ENCODE results near the gene HNRNPA2B1.

The HNRNPA2B1 gene

DNA sequence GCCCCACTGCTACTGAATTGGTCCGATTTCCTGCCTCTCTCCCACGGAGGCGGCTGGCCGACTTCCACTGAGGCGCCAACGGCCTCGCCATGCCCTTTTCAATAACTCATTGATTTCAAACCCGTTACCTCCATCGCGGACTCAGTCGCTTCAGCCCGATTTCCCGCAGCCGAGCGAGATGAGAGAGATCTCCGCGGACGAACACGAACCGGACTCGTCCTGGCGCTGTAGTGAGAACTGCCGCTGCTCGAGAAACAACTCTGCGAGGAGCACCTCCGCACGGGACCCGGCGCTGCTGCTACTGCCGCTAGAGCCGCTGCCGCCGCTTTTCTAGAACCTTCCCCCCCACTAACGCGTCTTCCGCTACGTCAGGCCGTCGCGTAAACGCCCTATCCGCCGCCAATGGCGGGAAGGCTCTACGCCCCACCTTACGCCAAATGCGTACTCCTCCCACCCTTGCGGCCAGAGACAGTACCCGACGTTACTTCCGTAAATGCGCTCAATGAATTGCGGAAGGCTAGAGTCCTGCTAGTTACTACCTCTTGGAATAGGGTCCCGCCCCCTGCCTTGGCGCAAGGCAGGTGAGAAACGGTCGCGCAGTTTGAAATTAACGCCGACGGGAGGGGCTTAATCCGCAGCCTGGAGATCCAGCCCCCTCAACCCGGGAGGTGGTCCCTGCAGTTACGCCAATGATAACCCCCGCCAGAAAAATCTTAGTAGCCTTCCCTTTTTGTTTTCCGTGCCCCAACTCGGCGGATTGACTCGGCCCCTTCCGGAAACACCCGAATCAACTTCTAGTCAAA lies at the start of gene HNRNPA2B1:
Gene HNRNPA2B1, minus strand, starts transcription at position 303 of the 803 bp plus-strand sequence. Its CDS starts 169 bp downstream, at position 134.
- Histone ChIP-seq H2AFZ (ENCODE audit: low read depth, low read length) (peak within 1 kb of the TSS; percentile 70), H3K36me3 (ENCODE audit: insufficient read depth, low read length) (peaks cover 48% of the 10 kb centered on the region), H3K9me3 (ENCODE audit: low read length) (no peaks in the 10 kb centered on the region), H3K27me3 (ENCODE audit: insufficient read depth, low read length) (no peaks in the 10 kb centered on the region), H3K4me1 (ENCODE audit: insufficient read depth, low read length) (peaks cover 41% of the 10 kb centered on the region), H3K4me3 (ENCODE audit: low read length) (peak within 1 kb of the TSS; percentile 90)

DNA sequence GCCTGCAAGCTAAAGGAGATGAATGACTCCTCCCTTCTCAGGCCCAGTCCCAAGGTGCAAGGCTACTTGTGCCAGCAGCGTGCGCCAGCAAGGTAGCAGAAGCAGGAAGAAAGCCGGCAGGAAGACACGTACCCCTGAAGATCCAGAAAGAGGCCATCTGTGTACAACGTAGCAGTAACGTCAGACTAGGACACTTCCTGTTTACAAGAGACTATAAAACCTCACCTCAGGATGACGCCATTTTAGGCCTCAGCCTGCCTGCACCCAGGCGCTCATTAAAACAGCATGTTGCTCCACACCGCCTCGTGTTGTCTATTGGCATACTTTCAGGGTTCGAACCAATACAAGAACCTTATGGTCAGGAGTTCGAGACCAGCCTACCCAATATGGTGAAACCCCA lies 49.7 kb upstream of the HNRNPA2B1 start:
- Histone ChIP-seq H3K9me3 (ENCODE audit: low read length) (no peaks in the 10 kb centered on the region), H2AFZ (ENCODE audit: low read depth, low read length) (no peak overlapping the region), H3K36me3 (ENCODE audit: insufficient read depth, low read length) (no peaks in the 10 kb centered on the region), H3K4me1 (ENCODE audit: insufficient read depth, low read length) (no peaks in the 10 kb centered on the region), H3K4me3 (ENCODE audit: low read length) (no peak overlapping the region), H3K27me3 (ENCODE audit: insufficient read depth, low read length) (no peaks in the 10 kb centered on the region)

DNA sequence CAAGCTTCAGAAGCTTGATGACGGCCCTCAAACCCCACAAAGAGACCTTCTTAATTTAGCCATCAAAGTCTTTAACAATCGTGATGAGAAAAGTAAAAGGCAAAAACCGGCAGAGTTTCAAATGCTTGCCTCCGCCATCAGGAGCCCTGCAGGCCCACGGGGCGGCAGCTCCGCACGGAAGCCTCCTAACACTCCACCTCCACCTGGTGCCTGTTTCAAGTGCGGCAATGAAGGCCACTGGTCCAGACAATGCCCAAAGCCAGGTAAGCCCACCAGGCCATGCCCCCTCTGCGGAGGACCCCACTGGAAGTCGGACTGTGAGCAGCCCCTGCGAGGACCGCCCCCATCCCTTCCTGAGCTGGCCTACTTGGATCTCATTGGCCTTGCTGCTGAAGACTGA lies 44.6 kb upstream of the HNRNPA2B1 start:
- no peak overlapping the region for H3K4me3 ChIP-seq (ENCODE audit: low read length)
- H3K9me3 ChIP-seq (ENCODE audit: low read length) = no peaks in the 10 kb centered on the region
- no peaks in the 10 kb centered on the region for H3K4me1 ChIP-seq (ENCODE audit: insufficient read depth, low read length)
- H3K27me3 ChIP-seq (ENCODE audit: insufficient read depth, low read length) = no peaks in the 10 kb centered on the region
- no peaks in the 10 kb centered on the region for H3K36me3 ChIP-seq (ENCODE audit: insufficient read depth, low read length)
- no peak overlapping the region for H2AFZ ChIP-seq (ENCODE audit: low read depth, low read length)

DNA sequence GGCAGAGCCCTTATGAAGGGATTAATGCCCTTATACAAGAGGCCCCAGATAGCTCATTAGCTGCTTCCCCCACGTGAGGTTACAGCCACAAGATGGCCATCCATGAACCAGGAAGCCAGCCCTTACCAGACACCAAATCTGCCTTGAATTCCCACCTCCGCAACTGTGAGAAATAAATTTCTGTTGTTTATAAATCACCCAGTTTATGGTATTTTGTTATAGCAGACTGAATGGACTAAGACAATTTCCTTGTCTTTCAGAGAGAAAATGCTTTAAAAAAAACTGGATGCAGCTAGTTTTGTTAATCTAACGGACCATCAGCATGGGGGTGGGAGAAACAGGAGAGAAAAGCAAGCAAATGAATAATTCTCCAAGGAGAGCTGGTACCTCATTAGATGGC lies 37.5 kb upstream of the HNRNPA2B1 start:
- H3K36me3 ChIP-seq (ENCODE audit: insufficient read depth, low read length) = no peaks in the 10 kb centered on the region
- H3K4me3 ChIP-seq (ENCODE audit: low read length) = no peak overlapping the region
- peaks cover 8% of the 10 kb centered on the region for H3K27me3 ChIP-seq (ENCODE audit: insufficient read depth, low read length)
- H2AFZ ChIP-seq (ENCODE audit: low read depth, low read length) = no peak overlapping the region
- H3K4me1 ChIP-seq (ENCODE audit: insufficient read depth, low read length) = no peaks in the 10 kb centered on the region
- H3K9me3 ChIP-seq (ENCODE audit: low read length) = no peaks in the 10 kb centered on the region

DNA sequence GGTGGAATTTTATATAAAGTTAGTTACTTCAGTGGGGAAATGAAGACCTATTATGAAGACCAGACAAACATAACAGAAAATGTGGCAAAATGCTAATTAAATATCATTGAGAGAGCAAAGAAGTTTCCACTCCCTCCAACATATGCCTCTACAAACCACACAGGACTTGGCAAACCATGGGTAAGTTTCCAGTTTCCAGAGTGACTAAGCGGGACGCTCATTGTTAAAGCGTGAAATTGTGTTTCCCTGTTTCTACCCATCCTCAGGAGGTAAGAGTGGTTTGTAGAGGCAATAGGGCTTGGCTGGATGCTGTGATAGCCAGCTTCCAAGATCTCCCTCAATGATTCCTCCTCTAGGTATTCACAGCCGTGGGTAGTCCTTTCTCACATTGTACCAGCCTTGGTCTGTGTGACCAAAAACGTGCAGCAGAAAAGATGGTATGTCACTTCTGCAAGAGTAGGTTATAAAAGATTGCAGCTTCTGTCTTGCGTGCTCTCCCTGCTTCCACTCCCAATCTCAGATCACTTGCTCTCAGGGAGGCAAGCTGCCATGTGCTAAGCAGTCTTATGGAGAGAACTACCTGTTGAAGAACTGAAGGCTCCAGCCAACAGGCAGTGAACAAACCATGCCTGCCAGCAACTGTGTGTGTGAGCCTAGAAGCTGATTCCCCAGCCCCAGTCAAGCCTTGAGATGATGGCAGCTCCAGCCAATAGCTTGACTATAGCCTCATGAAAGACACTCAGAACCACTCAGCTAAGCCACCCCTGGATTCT lies 36.7 kb upstream of the HNRNPA2B1 start:
- no peaks in the 10 kb centered on the region for H3K36me3 ChIP-seq (ENCODE audit: insufficient read depth, low read length)
- no peak overlapping the region for H3K4me3 ChIP-seq (ENCODE audit: low read length)
- no peak overlapping the region for H2AFZ ChIP-seq (ENCODE audit: low read depth, low read length)
- peaks cover 8% of the 10 kb centered on the region for H3K27me3 ChIP-seq (ENCODE audit: insufficient read depth, low read length)
- H3K9me3 ChIP-seq (ENCODE audit: low read length) = no peaks in the 10 kb centered on the region
- no peaks in the 10 kb centered on the region for H3K4me1 ChIP-seq (ENCODE audit: insufficient read depth, low read length)

DNA sequence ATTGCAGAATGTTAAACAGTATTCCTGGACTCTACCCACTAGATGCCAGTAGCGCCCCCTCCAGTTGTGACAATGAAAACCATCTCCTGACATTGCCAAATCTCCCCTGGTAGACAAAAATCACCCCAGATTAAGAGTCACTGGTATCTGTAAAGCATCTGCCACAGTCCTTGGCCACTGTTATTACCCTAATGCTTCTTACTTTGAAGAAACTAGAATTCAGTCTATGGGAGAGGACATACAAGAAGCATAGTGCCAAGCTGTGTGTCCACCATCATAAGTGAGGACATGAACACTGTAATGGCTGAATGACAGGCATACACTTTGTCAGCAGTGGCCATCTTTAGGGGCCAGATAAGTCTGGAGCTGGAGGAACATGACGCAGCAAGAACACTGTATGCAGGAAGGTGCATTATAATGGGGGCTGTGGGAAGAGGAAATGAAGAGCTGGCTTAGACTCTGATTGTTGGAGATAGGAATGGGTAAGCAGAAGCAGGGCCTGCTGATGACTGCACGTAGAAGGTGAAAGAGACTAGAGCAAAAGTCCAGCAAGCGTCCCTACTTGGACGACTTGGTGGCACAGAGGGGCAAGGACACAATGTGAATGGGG lies 33.5 kb upstream of the HNRNPA2B1 start:
- no peak overlapping the region for H2AFZ ChIP-seq (ENCODE audit: low read depth, low read length)
- no peaks in the 10 kb centered on the region for H3K36me3 ChIP-seq (ENCODE audit: insufficient read depth, low read length)
- no peak overlapping the region for H3K4me3 ChIP-seq (ENCODE audit: low read length)
- H3K27me3 ChIP-seq (ENCODE audit: insufficient read depth, low read length) = peaks cover 10% of the 10 kb centered on the region
- no peaks in the 10 kb centered on the region for H3K4me1 ChIP-seq (ENCODE audit: insufficient read depth, low read length)
- no peaks in the 10 kb centered on the region for H3K9me3 ChIP-seq (ENCODE audit: low read length)

DNA sequence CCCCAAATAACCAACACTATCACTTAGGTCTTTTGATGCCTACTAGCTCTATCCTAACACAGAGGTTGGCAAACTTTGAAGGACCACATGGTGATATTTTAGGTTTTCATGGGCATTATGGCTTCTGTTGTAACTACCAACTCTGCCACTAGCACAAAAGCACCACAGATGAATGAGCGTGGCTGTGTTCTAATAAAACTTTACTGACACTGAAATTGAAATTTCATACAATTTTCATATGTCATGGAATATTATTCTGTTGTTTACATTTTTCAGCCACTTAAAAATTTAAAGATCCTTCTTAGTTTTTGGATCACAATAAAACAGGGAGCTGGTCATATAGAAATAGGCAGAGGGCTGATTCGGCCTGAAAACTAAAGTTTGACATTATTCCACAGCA lies 27.4 kb upstream of the HNRNPA2B1 start:
- peaks cover 5% of the 10 kb centered on the region for H3K27me3 ChIP-seq (ENCODE audit: insufficient read depth, low read length)
- no peak overlapping the region for H3K4me3 ChIP-seq (ENCODE audit: low read length)
- no peaks in the 10 kb centered on the region for H3K36me3 ChIP-seq (ENCODE audit: insufficient read depth, low read length)
- H3K9me3 ChIP-seq (ENCODE audit: low read length) = no peaks in the 10 kb centered on the region
- no peak overlapping the region for H2AFZ ChIP-seq (ENCODE audit: low read depth, low read length)
- H3K4me1 ChIP-seq (ENCODE audit: insufficient read depth, low read length) = no peaks in the 10 kb centered on the region

DNA sequence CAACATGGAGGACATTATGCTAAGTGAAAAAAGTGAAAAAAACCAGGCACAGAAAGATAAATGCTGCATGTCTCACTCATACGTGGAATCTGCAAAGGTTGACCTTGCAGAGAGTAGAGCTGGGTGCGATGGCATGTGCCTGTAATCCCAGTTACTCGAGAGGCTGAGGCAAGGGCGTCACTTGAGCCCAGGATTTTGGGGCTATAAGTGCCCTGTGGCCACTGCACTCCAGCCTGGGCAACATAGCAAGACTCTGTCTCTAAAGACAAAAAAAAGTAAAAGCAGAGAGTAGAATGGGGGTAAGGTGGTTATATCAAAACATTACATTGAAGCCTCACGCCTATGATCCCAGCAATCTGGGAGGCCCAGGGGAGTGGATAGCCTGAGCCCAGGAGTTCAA lies 23.8 kb upstream of the HNRNPA2B1 start:
- no peaks in the 10 kb centered on the region for H3K36me3 ChIP-seq (ENCODE audit: insufficient read depth, low read length)
- H3K9me3 ChIP-seq (ENCODE audit: low read length) = no peaks in the 10 kb centered on the region
- H3K4me3 ChIP-seq (ENCODE audit: low read length) = no peak overlapping the region
- no peak overlapping the region for H2AFZ ChIP-seq (ENCODE audit: low read depth, low read length)
- H3K27me3 ChIP-seq (ENCODE audit: insufficient read depth, low read length) = peaks cover 3% of the 10 kb centered on the region
- no peaks in the 10 kb centered on the region for H3K4me1 ChIP-seq (ENCODE audit: insufficient read depth, low read length)

DNA sequence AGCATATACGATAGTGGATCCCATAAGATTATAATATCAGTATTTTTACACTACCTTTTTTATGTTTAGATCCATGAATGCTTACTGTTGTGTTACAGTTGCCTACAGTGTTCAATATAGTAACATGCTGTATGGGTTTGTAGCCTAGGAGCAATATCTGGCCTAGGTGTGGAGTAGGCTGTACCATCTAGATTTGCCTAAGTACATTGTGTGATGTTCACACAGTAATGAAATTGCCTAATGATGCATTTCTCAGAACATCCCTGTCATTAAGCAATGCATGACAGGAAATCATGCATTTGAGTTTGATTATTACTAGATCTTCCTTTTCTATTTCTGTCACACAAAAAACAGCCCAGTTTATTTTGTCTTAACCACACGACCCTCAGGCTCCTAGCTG lies 15.5 kb upstream of the HNRNPA2B1 start:
- Histone ChIP-seq H3K36me3 (ENCODE audit: insufficient read depth, low read length) (peaks cover 23% of the 10 kb centered on the region), H2AFZ (ENCODE audit: low read depth, low read length) (no peak overlapping the region), H3K4me3 (ENCODE audit: low read length) (no peak overlapping the region), H3K4me1 (ENCODE audit: insufficient read depth, low read length) (peaks cover 2% of the 10 kb centered on the region), H3K27me3 (ENCODE audit: insufficient read depth, low read length) (no peaks in the 10 kb centered on the region), H3K9me3 (ENCODE audit: low read length) (no peaks in the 10 kb centered on the region)

DNA sequence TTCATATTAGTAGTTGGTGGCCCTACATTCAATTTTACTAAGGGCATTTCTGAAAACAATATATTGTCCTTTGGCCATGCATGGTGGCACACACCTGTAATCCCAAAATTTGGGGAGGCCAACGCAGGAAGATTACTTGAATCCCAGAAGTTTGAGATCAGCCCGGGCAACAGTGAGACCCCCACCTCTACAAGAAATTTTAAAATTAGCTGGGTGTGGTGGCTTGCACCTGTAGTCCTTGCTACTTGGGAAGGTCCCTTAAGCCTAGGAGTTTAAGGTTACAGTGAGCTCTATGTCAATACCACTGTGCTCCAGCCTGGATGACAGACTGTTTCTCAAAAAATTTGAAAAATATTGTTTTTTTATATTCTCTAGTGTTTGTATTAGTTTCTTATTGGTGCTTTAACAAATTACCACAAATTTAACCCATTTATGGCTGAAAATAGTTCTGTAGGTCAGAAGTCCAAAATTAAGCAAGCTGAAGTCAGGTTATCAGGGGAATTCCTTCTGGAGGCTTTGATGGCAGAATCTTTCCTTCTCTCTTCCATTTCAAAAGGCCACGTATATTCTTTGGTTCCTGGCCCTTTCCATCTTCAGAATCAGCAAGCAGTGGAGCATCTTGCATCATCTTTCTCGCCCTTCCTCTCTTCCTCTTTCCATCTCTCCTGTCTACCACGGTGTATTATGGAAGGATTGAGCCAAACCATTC lies 13.4 kb upstream of the HNRNPA2B1 start:
- H3K27me3 ChIP-seq (ENCODE audit: insufficient read depth, low read length) = no peaks in the 10 kb centered on the region
- peaks cover 44% of the 10 kb centered on the region for H3K36me3 ChIP-seq (ENCODE audit: insufficient read depth, low read length)
- H3K4me3 ChIP-seq (ENCODE audit: low read length) = no peak overlapping the region
- no peaks in the 10 kb centered on the region for H3K9me3 ChIP-seq (ENCODE audit: low read length)
- no peak overlapping the region for H2AFZ ChIP-seq (ENCODE audit: low read depth, low read length)
- H3K4me1 ChIP-seq (ENCODE audit: insufficient read depth, low read length) = peaks cover 2% of the 10 kb centered on the region

DNA sequence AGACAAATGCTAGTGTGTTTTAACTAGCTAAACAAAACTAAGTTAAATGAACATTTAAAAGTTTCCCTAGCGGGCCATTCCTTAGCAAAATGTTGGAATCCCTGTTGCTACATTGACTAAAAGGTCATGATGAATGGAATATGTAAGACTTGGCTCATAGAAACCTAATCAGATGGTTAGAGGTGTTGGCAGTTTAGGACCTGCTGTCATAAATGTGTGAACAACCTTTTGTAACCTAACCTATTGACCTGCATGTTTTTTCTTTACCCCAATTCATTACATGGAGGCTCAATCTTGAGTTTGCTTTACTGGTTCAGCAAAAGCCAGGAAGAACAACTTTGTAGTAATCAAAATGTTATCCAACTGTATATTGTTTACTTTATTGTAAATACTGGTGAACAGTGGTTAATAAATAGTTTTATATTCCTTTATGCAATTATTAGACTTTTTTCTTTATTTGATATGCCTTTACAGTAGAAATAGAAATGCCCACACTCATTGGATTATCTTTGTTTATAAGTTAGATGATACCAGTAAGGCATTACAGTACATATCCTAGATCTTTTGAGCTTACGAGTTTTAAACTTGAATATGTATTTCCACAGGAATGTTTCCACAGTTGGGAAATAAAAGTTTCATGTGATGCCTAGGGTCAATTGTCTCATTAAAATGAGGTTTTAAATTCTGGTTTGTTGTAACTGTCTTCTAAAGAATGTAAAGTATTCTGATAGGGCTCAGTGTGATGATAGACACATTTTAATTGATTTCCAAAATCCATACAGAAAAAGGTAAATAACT lies 12.6 kb upstream of the HNRNPA2B1 start:
- no peak overlapping the region for H3K4me3 ChIP-seq (ENCODE audit: low read length)
- H3K9me3 ChIP-seq (ENCODE audit: low read length) = no peaks in the 10 kb centered on the region
- H3K36me3 ChIP-seq (ENCODE audit: insufficient read depth, low read length) = peaks cover 51% of the 10 kb centered on the region
- H3K27me3 ChIP-seq (ENCODE audit: insufficient read depth, low read length) = no peaks in the 10 kb centered on the region
- H2AFZ ChIP-seq (ENCODE audit: low read depth, low read length) = no peak overlapping the region
- peaks cover 2% of the 10 kb centered on the region for H3K4me1 ChIP-seq (ENCODE audit: insufficient read depth, low read length)

DNA sequence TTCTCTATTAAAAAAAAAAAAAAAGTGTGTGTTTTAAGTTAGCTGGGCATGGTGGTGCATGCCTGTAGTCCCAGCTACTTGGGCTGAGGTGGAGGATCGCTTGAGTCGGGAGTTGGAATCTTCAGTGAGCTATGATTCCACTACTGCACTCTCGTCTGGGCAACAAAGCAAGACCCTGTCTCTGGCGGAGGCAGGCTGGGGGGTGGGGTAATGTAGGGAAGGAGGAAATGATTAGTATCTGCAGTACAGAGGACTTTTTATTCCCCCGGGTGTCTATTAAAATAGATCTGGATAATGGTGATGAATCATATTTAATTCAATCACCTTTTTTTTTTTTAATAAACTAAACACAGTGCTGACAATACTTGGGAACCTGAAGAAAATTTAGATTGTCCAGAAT lies 7.5 kb upstream of the HNRNPA2B1 start:
- Histone ChIP-seq H3K36me3 (ENCODE audit: insufficient read depth, low read length) (peaks cover 81% of the 10 kb centered on the region), H2AFZ (ENCODE audit: low read depth, low read length) (no peak overlapping the region), H3K4me1 (ENCODE audit: insufficient read depth, low read length) (peaks cover 22% of the 10 kb centered on the region), H3K4me3 (ENCODE audit: low read length) (no peak overlapping the region), H3K9me3 (ENCODE audit: low read length) (no peaks in the 10 kb centered on the region), H3K27me3 (ENCODE audit: insufficient read depth, low read length) (no peaks in the 10 kb centered on the region)
